ENCODE measurements around the gene PAK3. TPM values are rescaled to one million over a fixed set of nuclear protein-coding genes. Genes with fewer than 3 reads are reported as not detected.

PAK3 gene
- total and polyA plus RNA-seq, 2 experiments from 2014 or later: 2.4 to 2.9 TPM

- Histone ChIP-seq H3K27ac (no peak overlapping the region), H3K79me2 (no peaks in the 10 kb centered on the region), H3K9me2 (replicated peaks; ENCODE audit: insufficient read depth) (no peaks in the 10 kb centered on the region)
These were observed 55.8 kb downstream of the PAK3 start for GRCh38 chrX:111151764-111152163.

GRCh38 chrX:111159232-111159631 lies 63.2 kb downstream of the PAK3 start:
- no peak overlapping the region for H3K27ac ChIP-seq
- 81% methylated on average over 3 of the region's 3 CpGs for WGBS (ENCODE audit: low lambda C conversion rate, missing lambda C conversion rate)
- no peaks in the 10 kb centered on the region for H3K9me3 ChIP-seq (ENCODE audit: low read depth)
- no peak overlapping the region for H3K4me3 ChIP-seq
- H3K4me2 ChIP-seq: no peak overlapping the region
- H3K9me2 ChIP-seq (replicated peaks; ENCODE audit: insufficient read depth): no peaks in the 10 kb centered on the region
- no peaks in the 10 kb centered on the region for H3K4me1 ChIP-seq (ENCODE audit: insufficient read depth)
- no peak for TF ChIP-seq EZH2 (IDR thresholded peaks at IDR 0.05; ENCODE audit: borderline replicate concordance)
- no peak for TF ChIP-seq CTCF (IDR thresholded peaks at IDR 0.05; ENCODE audit: poor library complexity)
- no peak for TF ChIP-seq EZH2phosphoT487 (IDR thresholded peaks at IDR 0.05; ENCODE audit: low read depth, severe bottlenecking, unreplicated experiment)
- H3K36me3 ChIP-seq (replicated peaks; ENCODE audit: insufficient read depth, low read depth): no peaks in the 10 kb centered on the region
- H3K27me3 ChIP-seq: no peaks in the 10 kb centered on the region
- H2AFZ ChIP-seq: no peak overlapping the region
- no peaks in the 10 kb centered on the region for H3K79me2 ChIP-seq
- H4K20me1 ChIP-seq (ENCODE audit: insufficient read depth, poor library complexity, severe bottlenecking): no peaks in the 10 kb centered on the region
- DNase-seq (ENCODE audit: low spot score): no peak

More at GRCh38 chrX:111151764-111152163, 55.8 kb downstream of the PAK3 start:
- H3K36me3 ChIP-seq (replicated peaks; ENCODE audit: insufficient read depth, low read depth): no peaks in the 10 kb centered on the region
- no peak for DNase-seq (ENCODE audit: low spot score)
- H3K4me1 ChIP-seq (ENCODE audit: insufficient read depth): no peaks in the 10 kb centered on the region
- H3K4me3 ChIP-seq: no peak overlapping the region
- H3K27me3 ChIP-seq: no peaks in the 10 kb centered on the region
- no peak for TF ChIP-seq EZH2phosphoT487 (IDR thresholded peaks at IDR 0.05; ENCODE audit: low read depth, severe bottlenecking, unreplicated experiment)
- no peak for TF ChIP-seq EZH2 (IDR thresholded peaks at IDR 0.05; ENCODE audit: borderline replicate concordance)
- TF ChIP-seq CTCF (IDR thresholded peaks at IDR 0.05; ENCODE audit: poor library complexity): no peak
- H3K9me3 ChIP-seq (ENCODE audit: low read depth): no peaks in the 10 kb centered on the region
- H2AFZ ChIP-seq: no peak overlapping the region
- no peaks in the 10 kb centered on the region for H4K20me1 ChIP-seq (ENCODE audit: insufficient read depth, poor library complexity, severe bottlenecking)
- H3K4me2 ChIP-seq: no peak overlapping the region
- WGBS (ENCODE audit: low lambda C conversion rate, missing lambda C conversion rate): 78% methylated on average over 3 of the region's 3 CpGs

- no peak overlapping the region for H2AFZ ChIP-seq
- 20% methylated on average over 3 of the region's 3 CpGs for WGBS (ENCODE audit: low lambda C conversion rate, missing lambda C conversion rate)
- DNase-seq (ENCODE audit: low spot score): peak; percentile 37
These were observed 68.7 kb downstream of the PAK3 start for GRCh38 chrX:111164728-111165127.

More at GRCh38 chrX:111164728-111165127, 68.7 kb downstream of the PAK3 start:
- Histone ChIP-seq H3K4me3 (no peak overlapping the region), H3K27ac (no peak overlapping the region), H4K20me1 (ENCODE audit: insufficient read depth, poor library complexity, severe bottlenecking) (no peaks in the 10 kb centered on the region), H3K36me3 (replicated peaks; ENCODE audit: insufficient read depth, low read depth) (no peaks in the 10 kb centered on the region), H3K9me2 (replicated peaks; ENCODE audit: insufficient read depth) (no peaks in the 10 kb centered on the region), H3K9me3 (ENCODE audit: low read depth) (no peaks in the 10 kb centered on the region), H3K4me1 (ENCODE audit: insufficient read depth) (no peaks in the 10 kb centered on the region), H3K27me3 (no peaks in the 10 kb centered on the region), H3K79me2 (no peaks in the 10 kb centered on the region), H3K4me2 (no peak overlapping the region)
- TF ChIP-seq CTCF (IDR thresholded peaks at IDR 0.05; ENCODE audit: poor library complexity): peak; percentile 51
- TF ChIP-seq EZH2phosphoT487 (IDR thresholded peaks at IDR 0.05; ENCODE audit: low read depth, severe bottlenecking, unreplicated experiment): no peak
